GM12801 (cell line): ENCODE results near the gene BMX.

Source experiments
- CTCF ChIP-seq: IDR thresholded peaks from one replicate; pipeline ENCODE4 v1.5.1; 2011; ENCODE audit warnings: control low read depth; ENCODE audit not compliant: insufficient read length; ENCODE audit errors: extremely low read depth

Gene BMX

GRCh38 chrX:15567886-15568616, 67.4 kb downstream of the BMX start:
- TF ChIP-seq CTCF = no peak

DNA sequence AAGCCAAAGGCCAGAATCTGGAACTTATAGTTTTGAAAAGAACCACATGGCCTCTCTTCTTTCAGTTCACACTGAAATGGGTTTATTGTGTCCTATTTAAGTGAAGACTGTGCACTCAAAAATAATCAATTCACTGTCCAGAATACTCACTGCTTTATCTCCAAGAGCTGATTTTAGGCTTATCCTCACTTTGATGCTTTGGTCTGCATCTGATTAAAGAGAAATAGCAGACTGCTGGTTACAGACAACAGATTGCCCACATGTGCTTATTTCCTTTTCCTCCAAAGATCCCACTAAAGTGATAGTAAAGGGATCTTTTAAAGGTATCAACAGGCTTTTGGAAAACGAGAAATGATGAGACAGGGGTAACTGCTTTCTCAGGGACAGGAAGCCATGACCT, 69.5 kb downstream of the BMX start:
- TF ChIP-seq CTCF = no peak

DNA sequence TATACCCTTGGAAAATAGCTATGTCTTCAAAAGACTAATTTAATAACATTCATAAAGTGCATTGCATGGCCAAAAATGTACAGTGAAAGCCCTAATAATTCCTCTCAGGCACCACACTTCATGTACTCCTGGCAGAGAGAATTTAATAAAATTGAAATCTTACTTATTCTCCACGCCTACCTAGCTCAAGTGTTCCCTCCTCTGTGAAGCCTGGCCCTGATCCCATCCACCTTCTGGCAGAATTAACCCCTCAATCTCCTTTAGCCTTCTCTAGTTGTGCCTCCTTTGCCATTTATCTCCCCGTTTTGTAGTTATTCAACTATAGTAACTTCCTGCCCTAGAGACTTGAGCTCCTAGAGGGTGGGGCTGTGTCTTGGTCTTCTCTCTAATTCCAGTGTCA, 73.4 kb downstream of the BMX start:
- no peak for TF ChIP-seq CTCF

GRCh38 chrX:15576019-15576418, 75.4 kb downstream of the BMX start:
- no peak for TF ChIP-seq CTCF

- no peak for TF ChIP-seq CTCF
Measured at GRCh38 chrX:15579778-15580747, 79.5 kb downstream of the BMX start.

GRCh38 chrX:15594371-15594770, 93.8 kb downstream of the BMX start:
- TF ChIP-seq CTCF = no peak

GRCh38 chrX:15598026-15598425, 97.4 kb downstream of the BMX start:
- no peak for TF ChIP-seq CTCF
